SU-DHL-6 (cell line): ENCODE results near the gene YEATS2.

Source experiments
- H2AFZ ChIP-seq: fragments of 200-600 bp; sonication (generic); 2 replicates; pipeline ENCODE4 v1.6.1; 2014; ENCODE audit warnings: low read depth, mild to moderate bottlenecking, moderate library complexity, mixed read lengths, antibody characterized with exemption, low read length; ENCODE audit not compliant: severe bottlenecking
- H3F3A ChIP-seq: fragments of 200-600 bp; shearing (Covaris generic); 2 replicates; pipeline ENCODE4 v1.6.0; 2016; ENCODE audit warnings: antibody characterized with exemption, mild to moderate bottlenecking; ENCODE audit not compliant: insufficient read depth
- H3K27ac ChIP-seq: fragments of 200-600 bp; sonication (generic); 2 replicates; pipeline ENCODE4 v1.5.1; 2016; ENCODE audit warnings: low read depth, mild to moderate bottlenecking, low read length, moderate library complexity, mixed read lengths
- H3K27me3 ChIP-seq: fragments of 200-600 bp; sonication (generic), shearing (Covaris generic); 2 replicates; pipeline ENCODE4 v1.6.0; 2014; ENCODE audit warnings: mild to moderate bottlenecking, low read length
- H3K36me3 ChIP-seq: fragments of 200-600 bp; sonication (generic); 2 replicates; pipeline ENCODE4 v1.6.1; 2014; ENCODE audit warnings: mild to moderate bottlenecking, low read length, mixed read lengths
- H3K4me2 ChIP-seq: fragments of 300-600, 200-600 bp; shearing (Covaris generic), sonication (generic); 2 replicates; pipeline ENCODE4 v1.6.0; 2014; ENCODE audit warnings: low read length, low read depth, mild to moderate bottlenecking; ENCODE audit not compliant: poor library complexity, severe bottlenecking
- H3K4me3 ChIP-seq: fragments of 200-600 bp; sonication (generic); 2 replicates; pipeline ENCODE4 v1.5.1; 2014; ENCODE audit warnings: antibody characterized with exemption, low read length, mild to moderate bottlenecking, mixed read lengths; ENCODE audit not compliant: insufficient read depth, poor library complexity, severe bottlenecking
- H3K79me2 ChIP-seq: fragments of 200-600 bp; sonication (generic); 2 replicates; pipeline ENCODE4 v1.6.1; 2014; ENCODE audit warnings: mild to moderate bottlenecking, low read length, moderate library complexity; ENCODE audit not compliant: insufficient read depth
- H3K9ac ChIP-seq: fragments of 200-600 bp; sonication (generic); 2 replicates; pipeline ENCODE4 v1.7.0; 2014; ENCODE audit warnings: mild to moderate bottlenecking, low read length
- H3K9me2 ChIP-seq: fragments of 200-600 bp; sonication (generic); replicated peaks from 2 replicates; pipeline ENCODE4 v1.6.1; 2014; ENCODE audit warnings: low read length; ENCODE audit not compliant: insufficient read depth
- H3K9me3 ChIP-seq: fragments of 200-600 bp; sonication (generic); 2 replicates; pipeline ENCODE4 v1.6.1; 2014; ENCODE audit warnings: low read length, mixed read lengths; ENCODE audit not compliant: insufficient read depth
- H4K20me1 ChIP-seq: fragments of 200-600 bp; sonication (generic); 2 replicates; pipeline ENCODE4 v1.6.1; 2014; ENCODE audit warnings: low read depth, mild to moderate bottlenecking, antibody characterized with exemption, low read length, moderate library complexity, mixed read lengths
- CTCF ChIP-seq: fragments of 200-600 bp; sonication (generic); IDR thresholded peaks from one replicate; pipeline ENCODE4 v1.5.1; 2017; ENCODE audit warnings: antibody characterized with exemption, mild to moderate bottlenecking, low read length, moderate library complexity; ENCODE audit not compliant: insufficient read depth, poor library complexity, severe bottlenecking
- EZH2phosphoT487 ChIP-seq: fragments of 200-600 bp; sonication (generic), shearing (Covaris generic); conservative IDR thresholded peaks from 2 replicates; pipeline ENCODE4 v1.6.1; 2018; ENCODE audit warnings: mild to moderate bottlenecking, antibody characterized with exemption, low read length, moderate library complexity, mixed read lengths

YEATS2 gene

GRCh38 chr3:183711516-183711915 lies 13.9 kb downstream of the YEATS2 start:
- Histone ChIP-seq H4K20me1 (peaks cover 20% of the 10 kb centered on the region), H3K4me2 (no peak overlapping the region), H3K27ac (no peak overlapping the region)

GRCh38 chr3:183714622-183715021 lies 17.0 kb downstream of the YEATS2 start:
- TF ChIP-seq CTCF (no peak), EZH2phosphoT487 (no peak)
- H3K27ac ChIP-seq, result no peak overlapping the region
- no peaks in the 10 kb centered on the region for H3K9me3 ChIP-seq
- H3K36me3 ChIP-seq, result peaks cover 30% of the 10 kb centered on the region; the same call in 1 of the 2 replicates
- H2AFZ ChIP-seq, result no peak overlapping the region
- H3K79me2 ChIP-seq, result peaks cover 57% of the 10 kb centered on the region
- H3K4me3 ChIP-seq, result no peak overlapping the region
- H3K27me3 ChIP-seq, result no peaks in the 10 kb centered on the region
- H3F3A ChIP-seq, result peaks cover 5% of the 10 kb centered on the region; the same call in 1 of the 2 replicates
- peaks cover 15% of the 10 kb centered on the region; the same call in 1 of the 2 replicates for H4K20me1 ChIP-seq
- no peaks in the 10 kb centered on the region for H3K9me2 ChIP-seq
- H3K4me2 ChIP-seq, result no peak overlapping the region
- H3K9ac ChIP-seq, result no peak overlapping the region

More at GRCh38 chr3:183711516-183711915, 13.9 kb downstream of the YEATS2 start:
- TF ChIP-seq EZH2phosphoT487 (no peak), CTCF (no peak)
- Histone ChIP-seq H3K4me3 (no peak overlapping the region), H3K9ac (no peak overlapping the region), H3K9me2 (no peaks in the 10 kb centered on the region), H3K27me3 (no peaks in the 10 kb centered on the region), H3F3A (peaks cover 5% of the 10 kb centered on the region; the same call in 1 of the 2 replicates), H3K79me2 (peaks cover 88% of the 10 kb centered on the region), H3K9me3 (no peaks in the 10 kb centered on the region), H2AFZ (no peak overlapping the region), H3K36me3 (peaks cover 15% of the 10 kb centered on the region; the same call in 1 of the 2 replicates)

GRCh38 chr3:183718012-183718411 lies 20.4 kb downstream of the YEATS2 start:
- no peak overlapping the region for H2AFZ ChIP-seq
- peaks cover 24% of the 10 kb centered on the region for H3K79me2 ChIP-seq
- no peaks in the 10 kb centered on the region for H3K27me3 ChIP-seq
- H3K36me3 ChIP-seq, result peaks cover 56% of the 10 kb centered on the region
- peaks cover 9% of the 10 kb centered on the region; the same call in 1 of the 2 replicates for H4K20me1 ChIP-seq
- H3K4me2 ChIP-seq, result no peak overlapping the region
- no peaks in the 10 kb centered on the region; the same call in 1 of the 2 replicates for H3F3A ChIP-seq
- no peaks in the 10 kb centered on the region for H3K9me2 ChIP-seq
- no peaks in the 10 kb centered on the region for H3K9me3 ChIP-seq
- no peak overlapping the region for H3K9ac ChIP-seq
- H3K27ac ChIP-seq, result no peak overlapping the region
- no peak overlapping the region for H3K4me3 ChIP-seq
- TF ChIP-seq CTCF, result no peak
- no peak for TF ChIP-seq EZH2phosphoT487

- Histone ChIP-seq H3K9me3 (no peaks in the 10 kb centered on the region), H3K79me2 (no peaks in the 10 kb centered on the region), H3K36me3 (peaks cover 65% of the 10 kb centered on the region), H3K4me3 (no peak overlapping the region), H3F3A (peaks cover 3% of the 10 kb centered on the region; the same call in 1 of the 2 replicates), H3K9me2 (no peaks in the 10 kb centered on the region), H3K4me2 (no peak overlapping the region), H4K20me1 (no peaks in the 10 kb centered on the region), H3K9ac (no peak overlapping the region), H3K27ac (no peak overlapping the region), H2AFZ (no peak overlapping the region), H3K27me3 (no peaks in the 10 kb centered on the region)
- TF ChIP-seq CTCF, result no peak
- no peak for TF ChIP-seq EZH2phosphoT487
Measured at GRCh38 chr3:183725387-183725786, 27.8 kb downstream of the YEATS2 start.
